OCI-LY1 (cell line): Measurements from ENCODE around the gene PRPSAP2.

Experiments used
- EZH2 ChIP-seq: fragments of 200-600 bp; sonication (generic), shearing (Covaris generic); IDR thresholded peaks from 2 replicates; pipeline ENCODE4 v1.8.0; 2017; ENCODE audit warnings: borderline replicate concordance, mixed run types, mild to moderate bottlenecking, antibody characterized with exemption, low read length, moderate library complexity, mixed read lengths
- TF ChIP-seq, protein P1 (sequence below): fragments of 200-600 bp; sonication (generic), shearing (Covaris generic); IDR thresholded peaks from 2 replicates; pipeline ENCODE4 v1.5.1; 2017; ENCODE audit warnings: mild to moderate bottlenecking, antibody characterized with exemption, low read length, moderate library complexity, mixed read lengths

- TF ChIP-seq, protein P1, sequence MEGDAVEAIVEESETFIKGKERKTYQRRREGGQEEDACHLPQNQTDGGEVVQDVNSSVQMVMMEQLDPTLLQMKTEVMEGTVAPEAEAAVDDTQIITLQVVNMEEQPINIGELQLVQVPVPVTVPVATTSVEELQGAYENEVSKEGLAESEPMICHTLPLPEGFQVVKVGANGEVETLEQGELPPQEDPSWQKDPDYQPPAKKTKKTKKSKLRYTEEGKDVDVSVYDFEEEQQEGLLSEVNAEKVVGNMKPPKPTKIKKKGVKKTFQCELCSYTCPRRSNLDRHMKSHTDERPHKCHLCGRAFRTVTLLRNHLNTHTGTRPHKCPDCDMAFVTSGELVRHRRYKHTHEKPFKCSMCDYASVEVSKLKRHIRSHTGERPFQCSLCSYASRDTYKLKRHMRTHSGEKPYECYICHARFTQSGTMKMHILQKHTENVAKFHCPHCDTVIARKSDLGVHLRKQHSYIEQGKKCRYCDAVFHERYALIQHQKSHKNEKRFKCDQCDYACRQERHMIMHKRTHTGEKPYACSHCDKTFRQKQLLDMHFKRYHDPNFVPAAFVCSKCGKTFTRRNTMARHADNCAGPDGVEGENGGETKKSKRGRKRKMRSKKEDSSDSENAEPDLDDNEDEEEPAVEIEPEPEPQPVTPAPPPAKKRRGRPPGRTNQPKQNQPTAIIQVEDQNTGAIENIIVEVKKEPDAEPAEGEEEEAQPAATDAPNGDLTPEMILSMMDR = no peak
- no peak for TF ChIP-seq EZH2
Measured at GRCh38 chr17:18921485-18921884, 63.6 kb downstream of the PRPSAP2 start.
